ENCODE data around the gene SPOCD1.
A peak's percentile ranks its signal among the peaks of the same experiment; 100 is the strongest.
"Not testable (repeated sequence)": the region's sequence is repeated elsewhere in the genome, so short reads cannot be mapped to it uniquely, and the experiment has no call there.

Gene SPOCD1

DNA sequence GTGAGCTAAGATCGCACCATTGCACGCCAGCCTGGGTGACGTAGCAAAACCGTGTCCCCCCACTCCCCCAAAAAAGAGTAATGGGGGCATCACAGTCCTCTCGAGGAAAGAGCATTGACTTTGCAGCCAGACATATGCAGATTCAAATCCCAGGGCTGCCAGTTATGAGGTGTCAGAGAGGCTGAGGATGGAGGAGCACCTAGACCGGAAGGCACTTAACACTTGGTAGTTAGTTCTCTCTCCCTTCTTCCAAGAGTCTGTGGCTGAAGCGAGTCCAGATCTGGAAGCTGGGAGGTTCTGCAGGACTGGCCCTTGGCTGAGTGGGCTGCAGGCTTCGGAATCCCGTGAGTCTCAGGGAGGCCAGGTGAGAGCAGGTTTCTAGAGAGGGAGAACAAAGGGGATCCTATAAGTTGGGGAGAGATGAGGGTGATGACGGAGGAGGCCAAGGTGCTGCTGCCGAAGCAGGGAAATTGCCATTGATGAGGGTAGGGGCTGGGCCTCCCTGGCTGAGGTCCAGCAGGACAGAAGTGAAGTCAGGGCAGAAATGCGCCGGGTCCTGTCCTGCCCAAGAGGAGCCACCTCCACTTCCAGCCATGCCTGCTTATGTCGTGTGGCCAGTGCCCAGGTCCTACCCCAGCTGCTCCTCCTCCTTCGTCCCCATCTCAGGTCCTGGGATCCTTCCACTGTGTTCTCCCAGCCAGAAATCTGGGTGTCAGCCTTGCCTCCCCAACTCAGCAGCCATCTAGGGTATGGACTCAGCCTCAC, 13.3 kb upstream of the SPOCD1 start:
- DNase-seq (ENCODE audit: low spot score), result no peak

DNA sequence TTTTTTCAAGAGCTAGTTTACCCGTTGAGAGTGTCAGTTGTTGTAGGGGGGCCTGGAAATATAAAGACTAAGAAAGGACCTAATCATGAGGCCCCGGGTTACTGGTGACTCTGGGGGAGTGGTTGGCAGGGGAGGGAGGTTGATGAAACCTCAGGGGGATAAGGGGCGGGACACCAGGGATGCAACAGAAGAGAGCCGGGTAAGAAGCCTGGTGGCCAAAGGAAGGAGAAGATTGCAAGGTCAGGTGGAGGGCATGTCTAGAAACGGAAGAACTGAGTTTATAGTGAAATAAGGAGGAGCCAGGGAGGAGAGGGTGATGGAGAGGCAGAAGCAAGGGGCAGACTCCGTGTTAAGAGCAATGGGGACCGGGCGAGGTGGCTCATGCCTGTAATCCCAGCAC, 12.5 kb upstream of the SPOCD1 start:
- DNase-seq (ENCODE audit: low spot score), result no peak

DNA sequence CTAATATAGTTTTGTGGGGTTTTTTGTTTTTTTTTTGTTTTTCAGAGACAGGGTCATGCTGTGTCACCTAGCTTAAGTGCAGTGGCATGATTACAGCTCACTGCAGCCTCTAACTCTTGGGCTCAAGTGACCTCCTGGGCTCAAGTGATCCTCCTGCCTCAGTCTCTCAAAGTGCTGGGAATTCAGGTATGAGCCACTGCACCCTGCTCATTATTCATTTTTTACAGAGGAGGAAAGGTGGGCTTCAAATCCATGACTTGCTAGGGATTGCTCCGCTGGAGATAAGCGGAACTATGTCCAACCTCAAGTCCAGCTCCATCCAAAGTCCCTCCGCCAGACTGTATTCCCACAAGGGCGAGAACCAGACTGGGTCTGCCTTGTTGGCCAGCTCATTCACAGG, 8.0 kb upstream of the SPOCD1 start:
- no peak for DNase-seq (ENCODE audit: low spot score)

DNA sequence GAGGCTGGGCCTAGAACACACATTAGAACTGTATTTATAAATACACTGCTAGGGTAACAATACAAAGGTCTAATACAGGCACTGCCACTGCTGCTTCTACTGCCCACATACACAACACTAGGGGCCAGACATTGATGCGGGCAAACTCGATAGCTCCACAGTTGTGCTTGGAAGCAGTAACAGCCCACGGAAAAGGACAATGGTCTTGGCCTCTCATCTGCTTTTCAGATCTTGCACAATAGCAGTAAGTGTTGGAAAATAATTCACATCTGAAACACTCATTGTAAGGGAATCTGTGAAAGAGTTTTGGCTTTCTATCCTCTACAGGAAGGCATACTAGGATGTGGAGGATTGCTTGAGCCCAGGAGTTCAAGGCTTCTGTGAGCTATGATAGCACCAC, 6.9 kb upstream of the SPOCD1 start:
- no peak for DNase-seq (ENCODE audit: low spot score)

DNA sequence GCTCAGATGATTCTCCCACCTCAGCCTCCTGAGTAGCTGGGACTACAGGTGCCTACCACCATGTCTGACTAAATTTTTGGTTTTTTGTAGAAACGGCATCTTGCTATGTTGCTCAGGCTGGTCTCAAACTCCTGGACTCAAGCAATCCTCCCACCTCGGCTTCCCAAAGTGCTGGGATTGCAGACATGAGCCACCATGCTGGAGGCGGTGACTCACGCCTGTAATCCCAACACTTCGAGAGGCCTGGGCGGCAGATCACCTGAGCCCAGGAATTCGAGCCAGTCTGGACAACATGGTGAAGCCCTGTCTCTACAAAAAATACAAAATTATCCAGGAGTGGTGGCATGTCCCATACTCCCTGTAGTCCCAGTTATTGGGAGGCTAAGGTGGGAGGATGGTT, 4.4 kb upstream of the SPOCD1 start:
- not testable (repeated sequence) for DNase-seq (ENCODE audit: low spot score)

DNA sequence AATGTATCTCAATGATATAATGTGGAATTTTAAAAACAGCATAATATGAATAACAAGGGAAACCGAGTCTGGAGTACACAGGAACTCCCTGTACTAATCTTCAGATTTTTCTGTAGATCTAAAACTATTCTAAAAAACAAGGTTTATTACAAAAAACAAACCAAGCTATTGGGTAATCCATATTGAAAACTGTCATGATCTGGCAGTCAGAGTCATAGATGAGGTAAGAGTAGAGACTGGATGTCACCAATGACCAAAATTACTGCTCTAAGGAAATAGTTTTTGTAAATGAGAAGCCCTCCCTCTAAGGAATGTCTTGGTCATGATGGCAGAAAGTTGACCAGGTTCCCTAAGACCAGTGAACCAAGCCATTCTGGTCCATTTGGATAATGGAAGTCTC, 2.4 kb upstream of the SPOCD1 start:
- DNase-seq (ENCODE audit: low spot score), result no peak

DNA sequence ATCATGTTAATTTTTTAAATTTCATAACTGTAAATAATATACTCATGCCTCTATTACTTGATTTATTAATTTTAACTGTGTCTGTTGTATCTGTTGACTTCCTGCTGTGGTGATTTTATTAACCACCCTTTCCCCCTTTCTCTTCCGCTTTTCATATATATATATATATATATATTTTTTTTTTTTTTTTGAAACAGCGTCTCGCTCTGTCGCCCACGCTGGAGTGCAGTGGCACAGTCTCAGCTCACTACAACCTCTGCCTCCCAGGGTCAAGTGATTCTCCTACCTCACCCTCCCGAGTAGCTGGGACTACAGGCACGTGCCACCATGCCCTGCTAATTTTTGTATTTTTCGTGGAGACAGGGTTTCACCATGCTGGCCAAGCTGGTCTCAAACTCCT, 1.1 kb upstream of the SPOCD1 start:
- DNase-seq (ENCODE audit: low spot score), result not testable (repeated sequence)

DNA sequence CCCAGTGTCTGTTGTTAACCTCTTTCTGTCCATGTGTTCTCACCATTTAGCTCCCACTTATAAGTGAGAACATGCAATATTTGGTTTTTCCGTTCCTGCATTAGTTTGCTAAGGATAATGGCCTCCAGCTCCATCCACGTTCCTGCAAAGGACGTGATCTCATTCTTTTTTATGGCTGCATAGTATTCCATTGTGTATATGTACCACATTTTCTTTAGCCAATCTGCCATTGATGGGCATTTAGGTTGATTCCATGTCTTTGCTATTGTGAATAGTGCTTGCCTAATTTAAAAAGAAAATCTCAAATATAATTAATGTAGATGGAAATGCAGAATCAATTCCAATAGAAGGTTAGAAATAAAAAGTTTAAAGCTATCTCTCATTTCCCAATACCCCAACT, 679 bp upstream of the SPOCD1 start:
- DNase-seq (ENCODE audit: low spot score), result not testable (repeated sequence)

DNA sequence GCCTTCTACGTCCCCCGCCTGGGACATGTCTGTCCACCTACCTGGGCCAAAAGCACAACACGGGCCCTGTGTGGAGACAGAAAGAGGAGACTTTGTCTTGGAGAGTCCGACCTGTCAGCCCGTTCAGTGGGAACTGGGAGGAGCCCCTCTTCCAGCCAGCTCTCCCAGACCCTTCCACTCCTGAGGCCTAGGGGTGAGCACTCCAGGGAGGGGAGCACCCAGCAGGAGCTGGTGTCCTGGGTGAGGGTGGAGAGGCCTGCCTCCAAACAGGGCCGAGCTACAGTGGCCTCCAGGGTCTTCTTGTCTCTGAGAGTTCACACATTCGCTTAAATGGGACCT, 546 bp downstream of the SPOCD1 start:
- no peak for DNase-seq (ENCODE audit: low spot score)

DNA sequence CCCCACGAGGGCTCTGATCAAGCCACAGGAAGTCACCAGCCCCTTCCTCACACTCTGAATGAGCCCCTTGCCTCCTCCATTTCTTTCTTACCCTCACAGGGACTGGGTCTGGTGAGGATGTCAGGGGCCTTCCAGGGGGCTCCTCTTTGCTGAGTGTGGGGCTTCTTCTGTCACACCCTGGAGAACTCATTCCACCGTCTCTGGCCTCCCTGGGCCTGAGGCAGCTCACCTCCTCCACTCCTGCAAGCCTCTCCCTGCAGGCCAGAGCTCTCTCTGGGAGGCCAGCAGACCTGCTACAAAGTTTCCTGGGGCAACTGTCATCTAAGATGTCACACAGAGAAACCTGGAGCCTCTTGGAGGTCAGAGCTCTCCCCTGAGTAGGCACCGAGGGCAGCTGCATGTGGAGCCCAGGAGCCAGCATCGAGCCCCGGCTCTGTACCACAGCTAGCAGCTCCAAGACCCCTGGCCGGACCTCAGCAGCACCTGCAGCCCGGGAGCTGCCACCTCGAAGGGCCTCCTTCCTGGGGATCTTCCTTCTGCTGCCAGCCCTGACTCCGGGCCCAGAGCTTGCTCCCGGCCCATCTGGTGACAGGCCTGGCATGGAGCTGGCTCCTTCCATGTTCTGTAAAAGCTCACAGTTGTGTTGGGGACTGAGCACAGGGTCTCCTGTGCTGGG, 1.1 kb downstream of the SPOCD1 start:
- DNase-seq (ENCODE audit: low spot score), result no peak

DNA sequence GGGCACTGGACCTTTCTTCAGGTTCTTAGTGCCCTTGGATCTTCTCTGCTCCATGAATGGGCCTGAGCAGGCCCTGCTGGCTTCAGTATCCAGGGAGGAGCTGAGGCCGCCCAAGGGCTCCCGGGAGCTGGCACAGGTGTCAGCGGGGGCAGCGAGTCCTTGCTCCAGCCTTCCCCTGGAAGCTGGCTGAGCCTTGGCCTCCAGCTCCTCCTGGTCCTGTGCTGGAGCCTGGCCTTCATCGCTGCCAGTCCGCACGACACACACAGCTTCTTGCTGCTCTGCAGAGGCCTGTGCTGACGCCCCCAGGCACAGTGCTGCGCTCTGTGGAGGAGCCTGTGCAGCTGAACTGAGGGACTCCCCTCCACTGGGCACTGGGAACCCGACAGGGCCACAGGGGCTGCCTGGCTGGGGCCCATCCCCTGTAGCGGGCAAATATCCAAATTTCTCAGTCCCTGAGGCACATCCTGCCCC, 1.7 kb downstream of the SPOCD1 start:
- no peak for DNase-seq (ENCODE audit: low spot score)

DNA sequence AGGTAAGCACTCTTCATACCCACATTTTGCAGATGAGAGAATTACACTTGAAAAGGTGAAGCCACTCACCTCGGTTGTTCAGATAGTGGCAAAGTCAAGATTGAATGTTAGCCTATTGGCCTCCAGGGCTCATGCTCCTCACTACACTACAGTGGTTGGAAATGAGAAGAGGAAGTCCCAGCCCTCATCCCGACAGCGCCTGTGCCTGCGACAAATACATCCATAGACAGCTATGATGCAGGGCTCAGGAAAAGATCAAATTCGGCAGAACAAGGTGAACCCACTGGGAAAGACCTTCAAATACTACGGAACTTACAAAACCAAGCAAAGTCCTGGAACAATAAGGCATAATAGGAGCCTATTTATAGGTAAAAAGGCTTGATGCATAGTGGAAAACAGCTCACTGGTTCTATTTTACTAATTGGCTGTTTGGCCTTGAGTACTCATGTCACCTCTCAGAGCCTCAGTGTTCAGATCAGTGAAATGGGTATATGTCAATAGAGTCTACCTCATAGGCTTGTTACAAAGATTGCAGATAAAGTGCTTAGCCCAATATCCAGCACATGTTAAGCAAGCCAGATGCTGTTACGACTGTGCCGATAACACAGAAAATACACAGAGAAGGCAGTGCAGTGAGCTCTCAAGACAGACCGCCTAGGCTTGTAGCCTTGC, 3.5 kb downstream of the SPOCD1 start:
- DNase-seq (ENCODE audit: low spot score), result no peak

DNA sequence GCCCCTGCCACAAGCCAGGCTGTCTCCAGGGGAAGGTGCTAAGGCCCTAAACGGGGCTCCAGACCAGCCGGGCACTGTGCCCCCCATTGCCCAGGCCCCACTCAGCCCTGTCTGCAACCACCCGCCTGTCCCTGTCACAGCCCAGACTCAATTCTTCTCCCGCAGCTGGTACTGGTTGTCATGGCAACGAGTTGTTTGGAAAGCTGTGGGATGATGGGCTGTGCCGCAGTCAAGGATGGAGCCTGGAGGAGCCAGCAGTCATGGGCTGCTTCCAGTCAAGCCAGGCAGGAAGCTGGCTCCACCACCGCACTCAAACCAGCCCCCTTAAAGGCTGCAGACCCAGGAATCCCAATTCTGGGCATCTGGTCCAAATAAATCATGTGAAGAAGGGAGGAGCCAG, 4.2 kb downstream of the SPOCD1 start:
- peak; percentile 51 for DNase-seq (ENCODE audit: low spot score)

DNA sequence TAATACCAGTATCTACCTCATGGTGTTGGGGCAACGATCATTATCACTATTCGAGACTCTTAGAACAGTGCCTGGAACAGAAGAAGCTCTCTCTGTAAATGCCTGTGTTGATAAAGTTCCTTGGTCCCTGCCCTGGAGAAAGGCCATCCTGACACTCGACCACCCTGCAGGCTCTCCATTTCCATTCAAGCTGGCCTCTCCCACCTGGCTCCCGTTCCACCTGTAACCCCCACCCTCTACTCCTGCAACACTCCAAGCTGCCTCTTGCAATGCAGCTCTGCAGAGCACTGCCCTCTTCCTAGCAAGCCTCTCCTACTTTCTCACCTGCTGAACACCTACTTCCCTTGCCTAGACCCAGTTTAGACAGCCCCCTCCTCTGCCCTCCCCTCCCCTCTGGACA, 6.1 kb downstream of the SPOCD1 start:
- no peak for DNase-seq (ENCODE audit: low spot score)

DNA sequence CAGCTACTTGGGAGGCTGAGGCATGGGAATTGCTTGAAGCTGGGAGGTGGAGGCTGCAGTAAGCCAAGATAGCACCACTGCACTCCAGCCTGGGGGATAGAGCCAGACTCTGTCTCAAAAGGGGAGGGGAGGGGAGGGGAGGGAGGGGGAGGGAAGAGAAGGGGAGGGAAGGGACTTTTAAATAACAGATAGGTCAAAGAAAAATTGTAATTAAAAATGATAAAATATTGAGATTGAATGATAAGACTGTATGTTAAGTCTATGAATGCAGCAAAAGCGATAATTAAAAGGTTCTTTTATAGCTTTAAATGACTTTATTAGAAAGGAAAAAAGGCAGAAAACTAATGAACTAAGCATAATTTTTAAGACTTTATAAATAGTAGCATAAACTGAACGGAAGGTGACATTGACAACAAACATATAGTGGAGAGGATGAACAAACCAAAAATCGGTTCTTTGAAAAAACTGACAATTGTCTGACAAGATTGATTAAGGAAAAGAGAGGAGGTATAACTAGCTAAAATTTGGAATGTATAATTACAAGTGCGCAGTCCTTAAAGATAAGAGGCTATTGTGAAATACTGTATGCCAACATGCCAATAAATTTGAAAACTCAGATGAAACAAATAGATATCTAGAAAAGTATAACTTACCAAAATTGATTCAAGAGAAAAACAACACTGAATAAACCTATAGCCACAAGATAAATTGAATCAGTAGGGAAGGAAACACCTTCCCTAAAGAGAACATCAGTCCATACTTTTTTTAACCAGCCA, 8.4 kb downstream of the SPOCD1 start:
- no peak for DNase-seq (ENCODE audit: low spot score)

DNA sequence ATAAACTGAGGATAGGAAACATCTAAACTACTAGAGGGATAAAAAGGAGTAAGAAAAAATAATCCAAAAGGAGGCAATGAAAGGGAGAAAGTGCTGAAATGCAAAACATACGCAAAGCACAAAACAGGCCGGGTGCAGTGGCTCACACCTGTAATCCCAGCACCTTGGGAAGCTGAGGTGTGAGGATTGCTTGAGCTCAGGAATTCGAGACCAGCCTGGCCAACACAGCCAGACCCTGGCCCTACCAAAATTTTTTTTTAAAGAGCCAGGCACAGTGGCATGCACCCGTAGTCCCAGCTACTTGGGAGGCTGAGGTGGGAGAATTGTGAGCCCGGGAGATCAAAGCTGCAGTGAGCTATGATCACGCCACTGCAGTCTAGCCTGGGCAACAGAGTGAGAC, 10.5 kb downstream of the SPOCD1 start:
- no peak for DNase-seq (ENCODE audit: low spot score)

DNA sequence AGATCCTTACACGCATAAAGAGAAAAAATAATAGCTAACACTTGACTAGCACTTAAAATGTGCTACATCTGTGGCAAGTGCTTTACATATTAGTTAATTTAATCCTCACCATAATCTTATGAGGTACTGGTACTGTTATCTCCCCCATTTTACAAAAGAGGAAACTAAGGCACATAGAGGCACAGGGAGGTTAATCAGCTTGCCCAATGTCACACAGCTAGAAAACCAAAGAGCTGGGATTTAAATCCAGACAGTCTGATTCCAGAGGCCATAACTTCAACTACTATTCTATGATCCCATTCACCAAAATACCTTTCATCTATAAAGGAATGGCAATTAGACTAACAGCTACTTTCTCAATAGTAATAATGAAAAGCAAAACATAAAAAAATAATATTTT, 11.7 kb downstream of the SPOCD1 start:
- no peak for DNase-seq (ENCODE audit: low spot score)

DNA sequence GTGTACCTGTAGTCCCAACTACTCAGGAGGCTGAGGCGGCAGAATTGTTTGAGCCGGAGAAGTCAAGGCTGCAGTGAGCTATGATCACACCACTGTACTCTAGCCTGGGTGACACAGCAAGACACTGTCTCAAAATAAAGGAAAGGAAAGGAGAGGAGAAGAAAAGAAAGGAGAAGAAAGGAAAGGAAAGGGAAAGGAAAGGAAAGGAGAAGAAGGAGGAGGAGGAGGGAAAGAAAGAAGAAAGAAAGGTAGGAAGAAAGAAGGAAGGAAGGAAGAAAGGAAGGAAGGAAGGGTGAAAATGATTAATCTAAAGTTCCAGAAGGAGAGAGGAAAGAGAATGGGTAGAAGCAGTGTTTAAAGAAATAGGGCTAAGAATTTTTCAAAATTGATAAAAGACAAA, 12.2 kb downstream of the SPOCD1 start:
- no peak for DNase-seq (ENCODE audit: low spot score)

DNA sequence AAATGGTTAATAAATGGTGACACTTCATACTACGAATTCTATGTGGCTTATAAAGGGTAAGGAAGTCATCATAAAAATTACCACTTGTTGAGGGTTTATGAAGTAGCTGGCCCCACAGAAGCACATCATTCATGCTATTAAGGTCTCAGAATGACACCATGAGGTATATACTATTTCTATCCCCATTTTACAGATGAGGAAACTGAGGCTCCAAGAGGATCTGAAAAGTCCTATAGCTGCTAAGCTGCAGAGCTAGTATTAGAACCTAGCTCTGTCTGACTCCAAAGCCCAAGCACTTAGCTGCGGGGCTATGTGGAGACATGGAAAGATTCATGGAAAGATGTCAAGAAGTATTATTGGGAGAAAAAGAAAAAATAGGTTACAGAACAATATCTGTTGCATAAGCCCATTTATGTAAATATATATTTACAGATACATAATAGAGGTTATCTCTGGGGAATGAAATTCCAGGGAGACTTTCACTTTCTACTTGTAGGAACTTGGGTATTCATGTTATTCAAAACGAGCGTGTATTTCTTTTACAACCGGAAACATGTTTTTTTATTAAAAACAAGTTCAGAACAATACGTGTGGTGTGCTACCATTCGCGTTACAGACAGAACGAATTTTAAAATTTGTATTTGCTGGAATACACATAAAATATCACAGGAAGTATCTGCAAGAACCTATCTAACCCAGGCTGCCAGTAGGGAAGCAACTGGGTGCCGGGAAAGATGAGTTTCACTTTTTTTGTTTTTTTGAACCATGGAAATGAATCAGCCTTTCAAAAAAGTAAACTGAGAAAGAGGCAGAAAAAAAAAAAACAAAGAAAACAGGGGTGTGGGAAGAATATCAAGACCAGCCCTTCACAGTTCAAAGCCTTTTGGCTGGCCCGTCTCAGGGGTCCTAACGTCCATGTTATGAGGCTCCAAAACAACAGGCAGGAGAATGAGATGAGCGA, 13.4 kb downstream of the SPOCD1 start:
- DNase-seq (ENCODE audit: low spot score), result no peak

DNA sequence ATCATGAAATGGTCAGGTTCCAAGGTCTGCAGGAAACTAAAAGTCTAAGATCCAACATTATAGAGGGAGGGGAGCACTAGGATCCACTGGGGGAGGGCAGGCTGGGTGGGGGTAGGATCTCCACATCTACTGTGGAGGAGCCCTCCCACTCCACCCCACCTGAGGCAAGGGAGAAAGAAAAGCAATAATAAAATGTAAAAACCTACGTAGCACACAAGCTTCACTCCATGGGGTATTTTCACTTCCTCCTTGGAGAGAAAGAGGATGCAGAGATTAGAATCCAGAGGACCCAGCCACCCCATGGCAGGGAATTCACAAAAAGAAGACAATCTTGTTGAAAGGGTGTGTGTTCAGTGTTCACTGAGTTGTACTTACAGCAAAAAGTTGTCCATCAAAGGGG, 14.4 kb downstream of the SPOCD1 start:
- DNase-seq (ENCODE audit: low spot score), result no peak

DNA sequence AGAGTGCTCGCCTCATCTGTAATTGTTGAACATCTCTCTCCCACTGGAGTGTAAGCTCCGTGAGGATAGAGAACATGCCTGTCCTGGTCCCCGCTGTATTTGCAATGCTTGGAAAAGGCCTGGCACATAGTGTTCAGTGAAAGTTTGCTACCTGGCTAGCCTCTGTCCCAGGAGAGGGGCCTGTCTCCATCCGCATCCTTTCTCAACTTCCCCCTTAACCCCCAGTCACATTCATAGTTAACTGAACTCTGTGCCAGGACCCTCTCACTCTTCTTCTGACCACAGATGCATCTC, 15.2 kb downstream of the SPOCD1 start:
- DNase-seq (ENCODE audit: low spot score), result no peak
